Breast epithelium (tissue), 4 donors: ENCODE data around the gene SC5D. TPM values are rescaled to one million over a fixed set of nuclear protein-coding genes. Genes with fewer than 3 reads are reported as not detected.

Experiments used
- DNase-seq, 2 donors: peaks; one replicate each; pipeline ENCODE4 v3.0.0-alpha.2; 2019; ENCODE audit warnings: low spot score in 2 of 2
- H3K27ac ChIP-seq, 2 donors: fragments of 200-600 bp; sonication (generic) in 1 of 2; one replicate each; pipeline ENCODE4 v1.5.1; 2016 to 2019; ENCODE audit warnings: mild to moderate bottlenecking in 1 of 2
- H3K27me3 ChIP-seq, 2 donors: fragments of 200-600 bp; sonication (generic) in 1 of 2; one replicate each; pipeline versions ENCODE4 v1.5.1 to v1.6.0; 2017 to 2019; ENCODE audit warnings: control low read depth in 1 of 2, mild to moderate bottlenecking in 1 of 2
- H3K36me3 ChIP-seq: fragments of 200-600 bp; one replicate; pipeline ENCODE4 v1.5.1; 2019
- H3K4me1 ChIP-seq, 2 donors: fragments of 200-600 bp; sonication (generic); one replicate each; pipeline ENCODE4 v1.5.1; 2016 to 2019; ENCODE audit warnings: control low read depth in 1 of 2
- H3K4me3 ChIP-seq, 3 donors: fragments of 200-600 bp; sonication (generic); 1 replicate in 2 of 3; 2 replicates in 1 of 3; pipeline ENCODE4 v1.5.1; 2016 to 2019; ENCODE audit warnings: mild to moderate bottlenecking in 3 of 3, moderate library complexity in 2 of 3
- H3K9me3 ChIP-seq, 2 donors: fragments of 200-600 bp; sonication (generic) in 1 of 2; one replicate each; pipeline ENCODE4 v1.5.1; 2016 to 2019; ENCODE audit warnings: control low read depth in 1 of 2
- CTCF ChIP-seq, 3 donors: fragments of 450-650 bp; IDR thresholded peaks; one replicate each; pipeline ENCODE4 v1.5.1; 2016 to 2017; ENCODE audit warnings: antibody characterized with exemption in 3 of 3, mild to moderate bottlenecking in 3 of 3, moderate library complexity in 3 of 3
- POLR2A ChIP-seq: fragments of 450-650 bp; IDR thresholded peaks from one replicate; pipeline ENCODE4 v1.6.1; 2016; ENCODE audit warnings: antibody characterized with exemption, mild to moderate bottlenecking, moderate library complexity
- POLR2AphosphoS5 ChIP-seq, 3 donors: sonication (generic); formaldehyde crosslinking; IDR thresholded peaks; one replicate each; pipeline ENCODE4 v1.6.1; 2017; ENCODE audit warnings: antibody characterized with exemption in 3 of 3
- intact Hi-C: fragments of 100-400 bp; cut with DNase I; formaldehyde crosslinking; loops from one replicate; pipeline ENCODE4 v1.15.1; 2023; ENCODE audit warnings: low total_unique reads
- total RNA-seq, 3 donors: library from RNA; depleted of rRNA; stranded (reverse); fragments of >200 nt; gene quantifications; one replicate each; pipeline ENCODE4 v1.1.0, GENCODE V29; 2016

The SC5D gene
- total RNA-seq, 3 donors from 2014 or later, result 25.8 to 54.7 (median 51.5) TPM

GRCh38 chr11:121298774-121299173, 6.2 kb downstream of the SC5D start:
- no peaks in the 10 kb centered on the region for H3K27me3 ChIP-seq
- intact Hi-C loops, result no loop called here
- peaks cover 0 to under 1% of the 10 kb centered on the region in 2 donors for H3K4me1 ChIP-seq
- no peak for DNase-seq
- no peaks in the 10 kb centered on the region for H3K36me3 ChIP-seq
- H3K9me3 ChIP-seq, result no peaks in the 10 kb centered on the region
- H3K27ac ChIP-seq, result no peak overlapping the region
- TF ChIP-seq POLR2AphosphoS5 (IDR thresholded peaks at IDR 0.05) (no peak), POLR2A (no peak)
- H3K4me3 ChIP-seq, result no peak overlapping the region

GRCh38 chr11:121299417-121299816, 6.8 kb downstream of the SC5D start:
- intact Hi-C loops, result no loop called here

GRCh38 chr11:121300313-121300971, 7.9 kb downstream of the SC5D start:
- no peak for TF ChIP-seq POLR2AphosphoS5 (IDR thresholded peaks at IDR 0.05)
- no peak for TF ChIP-seq CTCF (IDR thresholded peaks at IDR 0.05)
- TF ChIP-seq POLR2A, result no peak
- H3K27ac ChIP-seq, result peak overlapping the region in 1 of 2 donors; percentile 23
- intact Hi-C loops, result no loop called here

More at GRCh38 chr11:121299417-121299816, 6.8 kb downstream of the SC5D start:
- no peak overlapping the region for H3K27ac ChIP-seq
- TF ChIP-seq POLR2AphosphoS5 (IDR thresholded peaks at IDR 0.05) (no peak), CTCF (IDR thresholded peaks at IDR 0.05) (no peak), POLR2A (no peak)
- H3K27me3 ChIP-seq, result no peaks in the 10 kb centered on the region
- no peak for DNase-seq
- H3K36me3 ChIP-seq, result no peaks in the 10 kb centered on the region
- H3K4me3 ChIP-seq, result no peak overlapping the region
- no peaks in the 10 kb centered on the region for H3K4me1 ChIP-seq
- H3K9me3 ChIP-seq, result no peaks in the 10 kb centered on the region

GRCh38 chr11:121300972-121301699, 8.6 kb downstream of the SC5D start:
- Histone ChIP-seq H3K36me3 (no peaks in the 10 kb centered on the region), H3K27ac (no peak overlapping the region), H3K4me3 (no peak overlapping the region), H3K4me1 (no peaks in the 10 kb centered on the region), H3K9me3 (no peaks in the 10 kb centered on the region), H3K27me3 (no peaks in the 10 kb centered on the region)
- TF ChIP-seq CTCF (IDR thresholded peaks at IDR 0.05) (no peak), POLR2AphosphoS5 (IDR thresholded peaks at IDR 0.05) (no peak), POLR2A (no peak)
- DNase-seq, result no peak
- intact Hi-C loops, result no loop called here

More at GRCh38 chr11:121300313-121300971, 7.9 kb downstream of the SC5D start:
- DNase-seq, result no peak
- H3K4me3 ChIP-seq, result no peak overlapping the region
- H3K4me1 ChIP-seq, result no peaks in the 10 kb centered on the region
- H3K9me3 ChIP-seq, result no peaks in the 10 kb centered on the region
- H3K36me3 ChIP-seq, result no peaks in the 10 kb centered on the region
- H3K27me3 ChIP-seq, result no peaks in the 10 kb centered on the region

GRCh38 chr11:121304759-121305158, 12.2 kb downstream of the SC5D start:
- no peaks in the 10 kb centered on the region for H3K9me3 ChIP-seq
- intact Hi-C loops, result no loop called here
- no peak for DNase-seq
- no peak for TF ChIP-seq POLR2A
- no peak for TF ChIP-seq CTCF (IDR thresholded peaks at IDR 0.05)
- no peak for TF ChIP-seq POLR2AphosphoS5 (IDR thresholded peaks at IDR 0.05)
- peaks cover 5% of the 10 kb centered on the region for H3K36me3 ChIP-seq
- no peak overlapping the region for H3K4me3 ChIP-seq
- H3K27me3 ChIP-seq, result no peaks in the 10 kb centered on the region
- H3K4me1 ChIP-seq, result no peaks in the 10 kb centered on the region
- H3K27ac ChIP-seq, result no peak overlapping the region
